DMS53 treated with DMSO at 0.1 percent for 48 hours (cell line): ENCODE data around the gene KIR2DL1.
"Not testable (repeated sequence)": the region's sequence is repeated elsewhere in the genome, so short reads cannot be mapped to it uniquely, and the experiment has no call there.

ENCODE experiments used
- DNase-seq: peaks from one replicate; lab custom pipeline; 2025; ENCODE audit not compliant: unreplicated experiment; lab: John Stamatoyannopoulos, UW

Gene KIR2DL1

DNA sequence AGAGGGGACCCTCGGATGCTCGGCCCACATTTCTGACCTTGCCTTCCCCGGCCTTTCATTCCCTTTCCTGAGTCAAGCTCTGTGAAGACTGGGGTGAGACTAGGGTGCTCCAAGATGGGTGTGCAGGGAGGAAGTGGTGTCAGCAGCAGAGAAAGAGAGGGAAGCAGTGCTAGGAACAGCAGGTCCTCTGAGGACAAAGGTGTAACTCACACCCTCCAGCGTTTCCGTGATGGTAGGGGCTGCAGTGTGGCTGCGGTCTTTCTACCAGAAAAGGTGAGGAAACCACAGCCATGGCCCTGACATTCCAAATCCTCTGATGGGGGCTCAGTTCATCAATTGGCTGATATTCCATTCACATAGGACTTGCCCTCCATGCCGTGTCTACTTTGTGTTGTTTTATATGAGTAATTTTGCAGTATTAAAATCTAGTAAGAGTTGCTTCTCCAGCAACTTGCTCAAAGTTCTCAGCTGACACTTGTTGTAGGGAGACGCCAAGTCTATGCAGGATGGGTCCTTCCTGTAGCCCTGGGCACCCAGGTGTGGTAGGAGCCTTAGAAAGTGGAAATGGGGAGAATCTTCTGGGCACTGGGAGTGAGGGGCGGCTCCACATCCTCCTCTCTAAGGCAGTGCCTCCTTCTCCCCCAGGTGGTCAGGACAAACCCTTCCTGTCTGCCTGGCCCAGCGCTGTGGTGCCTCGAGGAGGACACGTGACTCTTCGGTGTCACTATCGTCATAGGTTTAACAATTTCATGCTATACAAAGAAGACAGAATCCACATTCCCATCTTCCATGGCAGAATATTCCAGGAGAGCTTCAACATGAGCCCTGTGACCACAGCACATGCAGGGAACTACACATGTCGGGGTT lies 48.3 kb downstream of the KIR2DL1 start:
- DNase-seq = no peak

DNA sequence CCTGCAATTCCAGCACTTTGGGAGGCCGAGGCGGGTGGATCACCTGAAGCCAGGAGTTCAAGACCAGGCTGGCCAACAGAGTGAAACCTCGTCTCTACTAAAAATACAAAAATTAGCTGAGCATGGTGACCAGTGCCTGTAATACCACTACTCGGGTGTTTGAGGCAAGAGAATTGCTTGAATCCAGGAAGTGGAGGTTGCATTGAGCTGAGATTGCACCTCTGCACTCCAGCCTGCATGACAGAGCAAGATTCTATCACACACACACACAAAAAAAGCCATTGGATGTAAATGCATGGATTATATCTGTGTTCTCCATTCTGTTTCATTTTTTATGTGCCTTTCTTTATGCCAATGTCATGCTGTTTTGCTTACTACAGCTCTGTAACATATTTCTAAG lies 54.8 kb downstream of the KIR2DL1 start:
- DNase-seq = not testable (repeated sequence)

DNA sequence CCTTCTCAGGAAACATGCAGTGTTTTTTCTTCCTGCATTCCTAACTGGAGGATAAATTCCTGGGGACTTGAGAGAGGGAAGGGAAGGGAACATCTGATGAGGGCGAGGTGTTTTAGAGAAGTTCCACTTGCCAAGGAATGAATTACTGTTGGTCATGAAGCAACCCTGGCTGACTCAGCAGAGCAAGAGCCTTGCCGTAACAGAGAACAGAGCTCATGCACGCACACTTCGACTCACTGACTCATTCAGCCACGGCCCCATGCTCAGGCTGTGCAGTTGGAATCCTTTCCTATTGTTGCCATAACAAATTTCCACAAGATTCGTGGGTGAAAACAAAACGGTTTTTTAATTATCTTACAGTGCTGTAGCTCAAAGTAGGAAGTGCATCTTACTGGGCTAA lies 55.7 kb downstream of the KIR2DL1 start:
- not testable (repeated sequence) for DNase-seq

DNA sequence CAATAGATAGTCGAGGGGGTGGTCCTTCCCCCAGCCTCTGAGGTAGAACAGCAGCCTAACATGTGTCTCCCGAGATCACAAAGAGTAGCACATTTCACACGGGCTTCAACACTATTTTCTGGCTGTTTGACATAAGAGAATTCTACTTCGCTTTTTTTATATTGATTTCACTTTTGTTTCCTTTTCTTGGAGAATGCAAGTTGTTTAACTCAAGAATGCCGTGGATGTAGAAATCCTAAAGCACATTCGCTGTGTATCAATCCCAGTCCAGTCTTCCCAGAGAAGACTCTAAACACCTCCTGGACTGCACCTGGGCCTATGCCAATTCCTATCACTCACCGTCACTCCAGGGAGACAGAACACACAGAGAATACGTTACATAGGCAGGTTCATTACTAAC lies 58.5 kb downstream of the KIR2DL1 start:
- not testable (repeated sequence) for DNase-seq

DNA sequence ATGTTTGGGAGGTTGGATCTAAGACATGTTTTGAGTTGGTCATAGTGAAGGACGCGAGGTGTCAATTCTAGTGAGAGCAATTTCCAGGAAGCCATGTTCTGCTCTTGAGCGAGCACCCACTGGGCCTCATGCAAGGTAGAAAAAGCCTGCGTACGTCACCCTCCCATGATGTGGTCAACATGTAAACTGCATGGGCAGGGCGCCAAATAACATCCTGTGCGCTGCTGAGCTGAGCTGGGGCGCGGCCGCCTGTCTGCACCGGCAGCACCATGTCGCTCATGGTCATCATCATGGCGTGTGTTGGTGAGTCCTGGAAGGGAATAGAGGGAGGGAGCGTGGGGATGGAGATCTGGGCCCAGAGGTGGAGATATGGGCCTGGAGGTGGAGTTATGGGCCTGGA lies 62.9 kb downstream of the KIR2DL1 start, which contains the start of gene KIR2DS4:
TSS of gene KIR2DS4 (plus strand) at position 181 of the 400 bp plus-strand sequence.
- DNase-seq = not testable (repeated sequence)
